Neuron (in vitro differentiated cells): Measurements from ENCODE around the gene COX4I2.

Experiments
- H2AFZ ChIP-seq: one replicate; pipeline ENCODE4 v1.6.1; 2013; ENCODE audit warnings: low read depth, mild to moderate bottlenecking, inconsistent platforms, low read length, moderate library complexity
- H3K27me3 ChIP-seq: one replicate; pipeline ENCODE4 v1.6.1; 2013; ENCODE audit warnings: low read length; ENCODE audit not compliant: insufficient read depth
- H3K36me3 ChIP-seq: one replicate; pipeline ENCODE4 v1.6.1; 2013; ENCODE audit warnings: low read length; ENCODE audit not compliant: insufficient read depth
- H3K4me1 ChIP-seq: one replicate; pipeline ENCODE4 v1.6.1; 2013; ENCODE audit warnings: low read length; ENCODE audit not compliant: insufficient read depth
- H3K4me3 ChIP-seq: 2 replicates; pipeline ENCODE4 v1.5.1; 2013; ENCODE audit warnings: mild to moderate bottlenecking, low read length, moderate library complexity
- H3K9me3 ChIP-seq: one replicate; pipeline ENCODE4 v1.6.1; 2013; ENCODE audit warnings: low read length

The COX4I2 gene

DNA sequence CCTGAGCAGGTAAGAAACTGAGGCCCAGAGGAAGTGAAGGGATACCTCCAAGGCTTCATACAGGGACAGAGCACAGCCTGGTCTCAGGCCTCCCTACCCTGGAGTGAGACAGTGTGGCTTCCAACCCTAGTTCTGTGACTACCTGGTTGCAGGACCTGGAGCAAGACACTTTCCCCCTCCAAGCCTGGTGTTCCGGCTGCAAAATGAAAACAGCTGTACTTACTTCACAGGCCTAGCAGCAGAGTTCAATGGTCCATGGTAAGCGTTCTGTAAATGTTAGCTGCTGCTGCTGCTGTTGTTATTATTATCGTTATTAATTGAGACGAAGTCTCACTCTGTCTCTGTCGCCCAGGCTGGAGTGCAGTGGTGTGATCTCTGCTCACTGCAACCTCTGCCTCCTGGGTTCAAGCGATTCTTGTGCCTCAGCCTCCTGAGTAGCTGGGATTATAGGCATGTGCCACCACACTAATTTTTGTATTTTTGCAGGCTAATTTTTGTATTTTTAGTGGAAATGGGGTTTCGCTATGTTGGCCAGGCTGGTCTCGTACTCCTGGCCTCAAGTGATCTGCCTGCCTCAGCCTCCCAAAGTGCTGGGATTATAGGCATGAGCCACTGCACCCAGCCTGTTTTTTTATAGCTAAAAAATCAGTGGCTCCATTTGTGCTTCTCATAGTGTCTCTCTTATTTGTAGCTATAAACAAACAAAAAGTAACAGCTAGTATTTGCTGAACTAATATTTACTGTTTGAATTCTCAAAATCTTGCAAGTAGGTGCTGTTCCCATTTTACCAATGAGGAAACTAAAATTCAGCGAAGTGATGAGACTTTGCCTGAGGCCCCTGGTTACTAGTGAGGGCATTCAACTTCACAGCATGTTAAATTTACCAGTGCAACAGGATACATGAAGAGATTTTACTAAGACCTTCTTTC, 41.9 kb downstream of the COX4I2 start:
- Histone ChIP-seq H3K4me1 (peaks cover 8% of the 10 kb centered on the region), H3K27me3 (no peaks in the 10 kb centered on the region), H2AFZ (no peak overlapping the region), H3K36me3 (peaks cover 18% of the 10 kb centered on the region), H3K4me3 (no peak overlapping the region), H3K9me3 (no peaks in the 10 kb centered on the region)

GRCh38 chr20:31680286-31681127, 42.8 kb downstream of the COX4I2 start:
- H3K9me3 ChIP-seq, result no peaks in the 10 kb centered on the region
- H2AFZ ChIP-seq, result no peak overlapping the region
- H3K4me3 ChIP-seq, result no peak overlapping the region
- H3K36me3 ChIP-seq, result peaks cover 19% of the 10 kb centered on the region
- H3K27me3 ChIP-seq, result no peaks in the 10 kb centered on the region
- peaks cover 8% of the 10 kb centered on the region for H3K4me1 ChIP-seq

DNA sequence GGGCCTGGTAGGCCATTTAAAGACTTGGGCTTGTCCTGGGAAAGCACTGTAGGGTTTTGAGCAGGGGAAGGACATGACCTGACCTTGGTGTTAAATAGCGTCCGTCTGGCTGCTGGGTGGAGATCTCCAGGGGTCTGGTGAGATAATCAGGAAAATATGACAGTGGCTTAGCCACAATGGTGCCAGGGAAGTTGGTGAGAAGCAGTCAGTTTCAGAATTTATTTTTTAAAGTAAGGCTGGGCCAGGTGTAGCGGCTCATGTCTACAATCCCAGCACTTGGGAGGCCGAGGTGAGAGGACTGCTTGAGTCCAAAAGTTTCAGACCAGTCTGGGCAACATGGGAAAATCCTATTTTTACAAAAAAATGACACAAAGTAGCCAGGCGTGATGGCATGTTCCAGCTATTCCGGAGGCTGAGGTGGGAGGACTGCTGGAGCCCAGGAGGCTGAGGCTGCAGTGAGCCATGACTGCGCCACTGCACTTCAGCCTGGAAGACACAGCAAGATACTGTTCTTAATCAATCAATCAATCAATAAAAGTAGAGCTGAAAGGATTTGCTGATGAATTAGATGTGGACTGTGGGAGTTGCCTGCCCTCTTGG, 43.5 kb downstream of the COX4I2 start:
- peaks cover 8% of the 10 kb centered on the region for H3K4me1 ChIP-seq
- no peaks in the 10 kb centered on the region for H3K27me3 ChIP-seq
- no peaks in the 10 kb centered on the region for H3K9me3 ChIP-seq
- H3K4me3 ChIP-seq, result no peak overlapping the region
- peaks cover 23% of the 10 kb centered on the region for H3K36me3 ChIP-seq
- H2AFZ ChIP-seq, result no peak overlapping the region

GRCh38 chr20:31681769-31682168, 44.1 kb downstream of the COX4I2 start:
- Histone ChIP-seq H3K27me3 (no peaks in the 10 kb centered on the region), H2AFZ (no peak overlapping the region), H3K36me3 (peaks cover 28% of the 10 kb centered on the region), H3K9me3 (peaks cover 4% of the 10 kb centered on the region), H3K4me3 (no peak overlapping the region), H3K4me1 (peaks cover 8% of the 10 kb centered on the region)

GRCh38 chr20:31682352-31682751, 44.6 kb downstream of the COX4I2 start:
- H3K4me3 ChIP-seq, result no peak overlapping the region
- H2AFZ ChIP-seq, result no peak overlapping the region
- peaks cover 6% of the 10 kb centered on the region for H3K9me3 ChIP-seq
- peaks cover 33% of the 10 kb centered on the region for H3K36me3 ChIP-seq
- H3K27me3 ChIP-seq, result no peaks in the 10 kb centered on the region
- peaks cover 8% of the 10 kb centered on the region for H3K4me1 ChIP-seq

DNA sequence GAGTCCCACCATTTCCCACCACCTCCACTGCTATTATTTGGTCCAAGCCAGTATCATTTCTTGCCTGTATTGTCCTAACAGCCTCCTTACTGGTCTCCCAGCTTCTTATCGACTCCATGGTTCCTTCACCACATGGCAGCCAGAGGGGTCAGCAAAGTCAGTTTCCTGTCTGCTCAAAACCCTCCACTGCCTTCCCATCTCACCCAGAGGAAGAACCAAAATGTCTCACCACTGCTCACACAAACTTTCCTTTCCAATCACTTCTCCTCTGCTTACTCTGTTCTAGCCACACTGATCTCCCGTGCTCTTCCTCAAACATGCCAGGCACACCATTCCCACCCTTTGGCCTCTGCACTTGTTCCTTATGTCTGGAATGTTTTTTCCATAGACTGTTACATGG, 45.2 kb downstream of the COX4I2 start:
- H3K9me3 ChIP-seq, result peaks cover 6% of the 10 kb centered on the region
- H3K36me3 ChIP-seq, result peaks cover 37% of the 10 kb centered on the region
- no peaks in the 10 kb centered on the region for H3K27me3 ChIP-seq
- H3K4me3 ChIP-seq, result no peak overlapping the region
- no peak overlapping the region for H2AFZ ChIP-seq
- H3K4me1 ChIP-seq, result peaks cover 8% of the 10 kb centered on the region

- H3K36me3 ChIP-seq, result peaks cover 41% of the 10 kb centered on the region
- peaks cover 6% of the 10 kb centered on the region for H3K9me3 ChIP-seq
- H3K4me3 ChIP-seq, result no peak overlapping the region
- no peaks in the 10 kb centered on the region for H3K4me1 ChIP-seq
- no peak overlapping the region for H2AFZ ChIP-seq
- H3K27me3 ChIP-seq, result no peaks in the 10 kb centered on the region
These were observed 46.7 kb downstream of the COX4I2 start for GRCh38 chr20:31684153-31685015.

GRCh38 chr20:31685853-31686643, 48.3 kb downstream of the COX4I2 start:
- H3K36me3 ChIP-seq, result peaks cover 40% of the 10 kb centered on the region
- no peaks in the 10 kb centered on the region for H3K27me3 ChIP-seq
- H3K4me3 ChIP-seq, result no peak overlapping the region
- peaks cover 6% of the 10 kb centered on the region for H3K9me3 ChIP-seq
- no peaks in the 10 kb centered on the region for H3K4me1 ChIP-seq
- no peak overlapping the region for H2AFZ ChIP-seq

DNA sequence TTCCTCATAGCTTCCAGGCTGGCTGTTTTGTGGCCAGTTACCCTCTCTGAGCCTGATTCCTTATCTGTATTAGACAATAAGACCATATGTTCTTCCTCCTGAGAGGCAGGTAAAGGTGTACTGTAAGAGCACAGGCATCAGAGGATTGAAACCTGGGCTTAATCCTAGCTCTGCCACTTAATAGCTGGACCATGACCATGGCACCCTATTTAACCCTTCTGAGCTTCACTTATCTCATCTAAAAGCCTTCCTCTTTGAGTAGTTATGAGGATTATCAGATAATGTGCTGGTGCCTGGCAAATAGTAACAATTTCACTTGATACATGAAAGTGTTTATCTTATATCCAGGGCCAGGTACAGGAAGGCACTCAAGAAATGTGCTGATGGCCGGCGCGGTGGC, 50.1 kb downstream of the COX4I2 start:
- peaks cover 6% of the 10 kb centered on the region for H3K9me3 ChIP-seq
- H3K4me1 ChIP-seq, result no peaks in the 10 kb centered on the region
- no peaks in the 10 kb centered on the region for H3K27me3 ChIP-seq
- no peak overlapping the region for H3K4me3 ChIP-seq
- H2AFZ ChIP-seq, result no peak overlapping the region
- peaks cover 44% of the 10 kb centered on the region for H3K36me3 ChIP-seq

DNA sequence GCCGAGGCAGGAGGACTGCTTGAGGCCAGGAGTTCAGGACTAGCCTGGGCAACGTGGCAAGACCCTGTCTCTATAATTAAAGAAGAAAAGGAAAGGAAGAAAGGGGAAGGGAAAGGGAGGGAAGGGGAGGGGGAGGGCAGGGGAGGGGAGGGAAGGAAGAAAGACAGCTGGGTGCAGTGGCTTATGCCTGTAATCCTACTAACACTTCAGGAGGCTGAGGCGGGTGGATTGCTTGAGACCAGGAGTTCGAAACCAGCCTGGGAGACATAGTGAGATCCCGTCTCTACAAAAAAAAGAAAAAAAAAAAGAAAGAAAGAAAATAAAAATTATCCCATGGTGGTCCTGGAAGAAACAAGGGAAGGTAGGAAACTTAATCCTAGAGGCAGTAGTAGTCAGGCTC, 51.4 kb downstream of the COX4I2 start:
- Histone ChIP-seq H3K9me3 (peaks cover 6% of the 10 kb centered on the region), H3K27me3 (no peaks in the 10 kb centered on the region), H3K4me3 (no peak overlapping the region)

DNA sequence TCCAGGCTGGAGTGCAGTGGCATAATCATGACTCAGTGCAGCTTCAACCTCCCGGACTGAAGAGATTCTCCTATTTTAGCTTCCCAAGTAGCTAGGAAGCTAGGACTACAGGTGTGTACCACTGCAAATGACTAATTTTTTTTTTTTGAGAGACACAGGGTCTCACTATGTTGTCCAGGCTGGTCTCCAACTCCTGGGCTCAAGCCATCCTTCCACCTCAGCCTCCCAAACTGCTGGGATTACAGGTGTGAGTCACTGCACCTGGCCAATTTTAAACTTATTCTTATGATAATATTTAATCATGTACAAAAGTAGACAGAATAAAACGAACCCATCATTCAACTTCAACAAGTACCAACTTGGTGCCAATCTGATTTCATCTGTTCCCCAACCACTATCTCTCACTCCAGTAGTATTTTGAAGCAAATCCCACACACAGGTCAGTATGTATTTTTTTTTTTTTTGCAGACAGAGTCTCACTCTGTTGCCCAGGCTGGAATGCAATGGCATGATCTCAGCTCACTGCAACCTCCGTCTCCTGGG, 52.5 kb downstream of the COX4I2 start:
- H2AFZ ChIP-seq, result no peak overlapping the region
- no peaks in the 10 kb centered on the region for H3K27me3 ChIP-seq
- no peaks in the 10 kb centered on the region for H3K4me1 ChIP-seq
- no peak overlapping the region for H3K4me3 ChIP-seq
- H3K36me3 ChIP-seq, result peaks cover 44% of the 10 kb centered on the region
- H3K9me3 ChIP-seq, result peaks cover 6% of the 10 kb centered on the region

More for the DNA sequence above, 51.4 kb downstream of the COX4I2 start:
- H3K36me3 ChIP-seq, result peaks cover 50% of the 10 kb centered on the region
- H2AFZ ChIP-seq, result no peak overlapping the region
- no peaks in the 10 kb centered on the region for H3K4me1 ChIP-seq
